Ectodermal cell (in vitro differentiated cells): ENCODE results near the gene ZFYVE19.

Source experiments
- H3K27ac ChIP-seq: 2 replicates; pipeline ENCODE4 v1.7.0; 2013; ENCODE audit warnings: mild to moderate bottlenecking, low read depth, low read length; ENCODE audit not compliant: insufficient read depth, poor library complexity, severe bottlenecking
- H3K27me3 ChIP-seq: 2 replicates; pipeline ENCODE4 v1.7.0; 2013; ENCODE audit warnings: mild to moderate bottlenecking, low read length; ENCODE audit not compliant: insufficient read depth, control insufficient read depth, poor library complexity, severe bottlenecking
- H3K36me3 ChIP-seq: one replicate; pipeline ENCODE4 v1.7.0; 2013; ENCODE audit warnings: low read length; ENCODE audit not compliant: control insufficient read depth, insufficient read depth
- H3K4me1 ChIP-seq: one replicate; pipeline ENCODE4 v1.7.0; 2013; ENCODE audit warnings: low read length; ENCODE audit not compliant: control insufficient read depth, insufficient read depth
- H3K4me3 ChIP-seq: 2 replicates; pipeline ENCODE4 v1.7.0; 2013; ENCODE audit warnings: low read depth, low read length, control low read depth; ENCODE audit not compliant: insufficient read depth
- H3K9me3 ChIP-seq: 2 replicates; pipeline ENCODE4 v1.7.0; 2013; ENCODE audit warnings: mild to moderate bottlenecking, low read length, moderate library complexity; ENCODE audit not compliant: control insufficient read depth
- WGBS, 2 experiments: methylation state at CpG; one replicate each; pipeline ENCODE4 v1.1.7; 2013; ENCODE audit warnings: missing lambda C conversion rate in 2 of 2; 5-methylcytosine and 5-hydroxymethylcytosine counted together

Gene ZFYVE19

DNA sequence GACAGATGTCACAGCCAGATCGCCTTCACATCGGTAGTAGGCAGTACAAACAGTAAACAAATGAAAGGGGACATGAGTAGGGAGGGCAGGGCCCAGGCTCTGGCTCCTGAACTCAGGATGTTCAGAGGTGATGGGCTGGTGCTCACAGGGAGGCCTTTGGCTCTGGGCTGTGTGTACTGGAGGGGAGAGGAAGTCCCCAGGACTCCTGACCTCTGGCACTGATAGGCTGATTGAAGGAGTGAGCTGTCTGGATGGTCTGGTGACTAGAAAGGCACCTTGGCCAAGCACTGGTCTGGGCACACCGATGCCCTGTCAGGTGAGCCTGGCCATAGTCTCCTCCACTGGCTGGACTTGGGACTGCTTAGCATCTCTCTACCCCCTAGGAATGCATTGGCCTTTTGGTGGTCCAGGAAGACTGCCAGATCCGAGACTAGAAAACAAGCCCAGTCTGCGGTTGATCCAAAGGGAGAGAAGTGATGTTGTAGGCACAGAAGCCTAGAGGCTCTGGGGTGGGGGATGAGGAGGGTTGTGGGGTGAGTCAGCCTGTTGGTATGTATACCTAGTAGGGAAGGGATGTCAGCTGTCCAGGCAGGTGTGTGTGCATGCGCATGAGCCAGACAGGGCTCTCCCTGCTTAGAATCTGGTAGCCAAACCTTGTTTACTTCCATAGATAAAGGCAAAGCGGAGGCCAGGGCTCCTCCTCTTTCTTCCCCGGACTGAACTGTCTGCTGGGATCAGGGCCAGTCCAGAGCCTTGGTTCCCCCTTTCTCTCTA, 38.8 kb downstream of the ZFYVE19 start:
- Histone ChIP-seq H3K27ac (no peak overlapping the region), H3K27me3 (peaks cover 48% of the 10 kb centered on the region), H3K4me3 (no peak overlapping the region), H3K9me3 (no peaks in the 10 kb centered on the region), H3K36me3 (no peaks in the 10 kb centered on the region), H3K4me1 (peaks cover 10% of the 10 kb centered on the region)
- 84 to 85% methylated on average over 8 of the region's 8 CpGs for WGBS, 2 experiments

DNA sequence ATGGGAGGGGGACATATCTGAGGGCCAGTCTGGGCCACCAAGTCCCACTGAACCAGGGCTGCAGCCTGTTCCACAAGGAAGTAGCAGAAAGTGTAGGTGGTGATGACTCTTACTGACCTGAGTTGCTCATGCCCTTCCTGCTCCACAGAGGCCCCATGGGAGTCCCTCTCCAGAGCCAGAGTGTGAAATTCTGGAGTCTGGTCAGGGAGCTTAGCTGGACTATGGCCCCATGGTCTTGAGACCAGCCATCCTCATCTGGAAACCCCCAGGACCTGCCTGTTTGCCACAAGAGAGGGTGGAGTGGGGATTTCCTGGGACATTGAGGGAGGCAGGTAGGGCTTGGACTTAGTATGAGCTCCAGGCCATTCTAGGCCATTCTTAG, 39.9 kb downstream of the ZFYVE19 start:
- H3K9me3 ChIP-seq = no peaks in the 10 kb centered on the region
- peaks cover 10% of the 10 kb centered on the region for H3K4me1 ChIP-seq
- H3K4me3 ChIP-seq = no peak overlapping the region
- no peaks in the 10 kb centered on the region for H3K36me3 ChIP-seq
- no peak overlapping the region for H3K27ac ChIP-seq
- H3K27me3 ChIP-seq = peaks cover 42% of the 10 kb centered on the region

DNA sequence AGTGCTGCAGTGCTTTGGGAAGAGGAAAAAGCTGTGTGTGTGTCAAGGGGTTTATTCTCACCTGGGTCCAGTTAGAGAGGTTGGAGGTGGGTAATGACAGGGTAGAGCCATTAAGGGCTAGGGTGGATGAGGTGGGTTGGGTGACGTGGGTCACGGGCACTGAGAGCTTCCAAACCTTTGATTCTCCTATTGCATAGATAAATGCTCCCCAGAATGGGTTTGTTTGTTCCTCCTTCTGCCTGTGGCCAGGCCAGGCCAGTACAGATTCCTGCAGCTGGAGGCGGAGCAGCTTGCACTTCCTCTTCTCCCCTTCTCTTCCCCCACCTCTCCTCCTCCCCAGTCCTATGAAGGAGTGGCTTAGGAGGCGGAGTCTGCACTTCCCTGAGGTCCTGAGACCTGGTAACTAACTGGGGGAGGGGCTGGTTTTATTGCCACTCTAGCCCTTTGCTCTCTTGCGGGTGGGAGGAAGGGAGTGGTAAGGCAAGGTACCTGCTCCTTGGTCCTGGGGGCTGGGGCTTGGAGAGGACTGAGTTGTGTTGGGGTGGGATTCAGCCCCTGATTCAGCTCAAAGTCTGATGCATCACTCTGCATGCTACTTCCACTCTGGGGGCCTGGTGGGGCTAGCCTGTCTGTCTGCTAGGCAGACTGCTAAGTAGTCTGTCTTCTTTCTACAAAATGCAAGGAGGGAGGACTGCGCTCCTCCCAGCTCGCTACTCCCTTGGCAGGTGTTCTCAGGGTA, 40.5 kb downstream of the ZFYVE19 start:
- Histone ChIP-seq H3K9me3 (no peaks in the 10 kb centered on the region), H3K36me3 (no peaks in the 10 kb centered on the region), H3K27me3 (peaks cover 36% of the 10 kb centered on the region), H3K4me1 (peaks cover 10% of the 10 kb centered on the region), H3K27ac (no peak overlapping the region), H3K4me3 (no peak overlapping the region)
- whole genome bisulfite sequencing, 2 experiments = 74 to 81% methylated on average over 7 of the region's 7 CpGs

DNA sequence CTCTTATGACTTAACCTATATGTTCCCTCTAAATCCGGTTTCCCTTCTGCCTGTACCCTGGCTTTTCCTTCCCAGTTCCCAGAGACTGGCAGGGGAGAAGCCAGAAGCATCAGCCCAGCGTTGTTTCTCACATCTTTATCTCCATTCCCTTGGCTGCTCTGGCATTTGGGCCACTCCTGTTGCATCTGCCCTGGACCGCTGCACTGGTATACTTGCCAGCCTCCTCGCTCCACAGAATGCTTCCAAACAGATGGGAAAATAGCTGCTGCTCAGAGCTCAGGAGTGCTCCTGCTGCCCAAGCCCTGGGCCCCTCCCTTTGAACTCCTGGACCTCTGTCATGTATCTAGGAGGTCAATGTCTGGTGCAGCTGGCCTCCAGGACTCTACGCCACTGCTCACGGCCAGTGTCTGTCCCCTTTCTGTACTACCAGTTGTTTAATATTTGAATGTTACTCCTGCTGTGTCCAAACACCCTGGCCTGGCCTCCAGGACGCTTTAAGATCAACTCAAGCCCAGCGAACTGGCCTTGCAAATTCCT, 43.8 kb downstream of the ZFYVE19 start:
- no peaks in the 10 kb centered on the region for H3K9me3 ChIP-seq
- H3K27me3 ChIP-seq = peaks cover 4% of the 10 kb centered on the region
- H3K4me3 ChIP-seq = no peak overlapping the region
- peaks cover 10% of the 10 kb centered on the region for H3K4me1 ChIP-seq
- H3K36me3 ChIP-seq = no peaks in the 10 kb centered on the region
- H3K27ac ChIP-seq = no peak overlapping the region
- 93 to 94% methylated on average over 8 of the region's 8 CpGs for WGBS, 2 experiments

DNA sequence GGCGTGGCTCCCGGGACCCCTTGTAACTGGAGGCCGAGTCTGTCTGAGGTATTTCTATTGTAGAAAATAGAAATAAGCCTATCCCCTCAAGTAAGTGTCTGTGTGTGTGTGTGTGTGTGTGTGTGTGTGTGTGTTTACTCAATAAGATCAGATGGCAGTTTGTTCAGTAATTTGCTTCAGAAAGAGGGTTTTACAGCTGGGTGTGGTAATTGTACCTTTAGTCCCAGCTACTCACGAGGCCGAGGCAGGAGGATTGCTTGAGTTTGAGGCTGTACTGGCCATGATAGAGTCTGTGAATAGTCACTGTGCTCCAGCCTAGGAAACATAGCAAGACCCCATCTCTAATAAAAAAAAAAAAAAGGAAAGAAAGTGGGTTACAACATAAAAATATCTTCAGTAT, 45.6 kb downstream of the ZFYVE19 start:
- H3K9me3 ChIP-seq = no peaks in the 10 kb centered on the region
- no peaks in the 10 kb centered on the region for H3K36me3 ChIP-seq
- H3K27me3 ChIP-seq = no peaks in the 10 kb centered on the region
- no peak overlapping the region for H3K4me3 ChIP-seq
- 95 to 96% methylated on average over 5 of the region's 5 CpGs for WGBS, 2 experiments
- H3K4me1 ChIP-seq = peaks cover 13% of the 10 kb centered on the region
- no peak overlapping the region for H3K27ac ChIP-seq

DNA sequence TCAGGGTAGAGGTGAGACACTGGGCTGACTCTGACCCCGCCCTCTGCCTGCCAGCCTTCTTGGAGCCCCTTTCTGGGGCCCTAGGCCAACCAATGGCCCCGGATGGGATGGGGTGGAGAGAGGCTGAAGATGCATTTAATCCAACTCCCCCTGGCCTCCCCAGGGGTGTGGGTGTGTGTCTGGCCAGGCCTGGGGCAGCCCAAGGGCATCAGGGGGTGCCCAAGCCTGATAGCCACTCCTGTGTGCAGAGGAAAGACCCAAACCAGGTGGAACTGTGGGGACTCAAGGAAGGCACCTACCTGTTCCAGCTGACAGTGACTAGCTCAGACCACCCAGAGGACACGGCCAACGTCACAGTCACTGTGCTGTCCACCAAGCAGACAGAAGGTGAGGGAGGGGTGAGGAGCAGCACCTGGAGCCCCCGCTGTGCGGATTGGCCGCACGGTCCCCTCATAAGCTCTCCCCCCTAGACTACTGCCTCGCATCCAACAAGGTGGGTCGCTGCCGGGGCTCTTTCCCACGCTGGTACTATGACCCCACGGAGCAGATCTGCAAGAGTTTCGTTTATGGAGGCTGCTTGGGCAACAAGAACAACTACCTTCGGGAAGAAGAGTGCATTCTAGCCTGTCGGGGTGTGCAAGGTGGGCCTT, 46.5 kb downstream of the ZFYVE19 start:
- Histone ChIP-seq H3K27ac (no peak overlapping the region), H3K9me3 (no peaks in the 10 kb centered on the region), H3K36me3 (no peaks in the 10 kb centered on the region), H3K4me3 (no peak overlapping the region), H3K4me1 (peaks cover 6% of the 10 kb centered on the region), H3K27me3 (no peaks in the 10 kb centered on the region)
- 92 to 93% methylated on average over 16 of the region's 16 CpGs for WGBS, 2 experiments

DNA sequence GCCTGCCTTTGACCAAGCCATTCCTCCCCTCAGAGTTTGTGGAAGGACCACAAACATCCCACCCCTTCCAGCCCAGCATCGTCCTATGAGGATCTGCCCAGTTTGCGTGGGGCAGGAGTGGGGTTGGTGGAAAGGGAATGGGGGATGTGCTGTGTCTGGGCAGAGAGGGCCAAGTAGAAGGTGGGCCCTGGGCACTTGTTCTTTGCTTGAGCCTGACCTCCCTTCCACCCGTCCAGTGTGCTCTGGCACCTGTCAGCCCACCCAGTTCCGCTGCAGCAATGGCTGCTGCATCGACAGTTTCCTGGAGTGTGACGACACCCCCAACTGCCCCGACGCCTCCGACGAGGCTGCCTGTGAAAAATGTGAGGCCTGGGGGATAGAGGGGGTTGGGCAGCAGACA, 47.3 kb downstream of the ZFYVE19 start:
- Histone ChIP-seq H3K9me3 (no peaks in the 10 kb centered on the region), H3K36me3 (no peaks in the 10 kb centered on the region), H3K4me1 (peaks cover 6% of the 10 kb centered on the region), H3K4me3 (no peak overlapping the region), H3K27me3 (no peaks in the 10 kb centered on the region), H3K27ac (no peak overlapping the region)
- 90 to 92% methylated on average over 10 of the region's 10 CpGs for WGBS, 2 experiments

DNA sequence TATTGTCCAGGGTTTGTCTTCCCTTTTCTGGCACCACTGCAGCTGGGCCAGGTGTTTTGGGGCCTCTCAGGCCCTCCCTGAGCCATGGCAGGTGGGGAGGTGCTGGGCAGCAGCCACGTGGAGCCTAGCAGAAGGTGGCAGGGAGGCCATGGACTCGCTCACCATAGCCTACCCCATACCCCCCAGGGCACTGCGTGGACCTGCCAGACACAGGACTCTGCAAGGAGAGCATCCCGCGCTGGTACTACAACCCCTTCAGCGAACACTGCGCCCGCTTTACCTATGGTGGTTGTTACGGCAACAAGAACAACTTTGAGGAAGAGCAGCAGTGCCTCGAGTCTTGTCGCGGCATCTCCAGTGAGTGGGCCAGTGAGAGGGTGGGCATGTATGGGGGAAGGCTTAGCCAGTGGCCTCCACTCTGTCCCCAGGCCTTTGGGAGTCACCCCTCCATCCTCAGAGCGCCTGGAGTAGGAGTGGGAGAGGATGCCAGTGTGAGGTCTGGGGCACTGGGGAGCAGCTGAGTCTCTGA, 48.9 kb downstream of the ZFYVE19 start:
- H3K36me3 ChIP-seq = no peaks in the 10 kb centered on the region
- H3K4me1 ChIP-seq = peaks cover 6% of the 10 kb centered on the region
- H3K27me3 ChIP-seq = no peaks in the 10 kb centered on the region
- no peaks in the 10 kb centered on the region for H3K9me3 ChIP-seq
- no peak overlapping the region for H3K4me3 ChIP-seq
- 87 to 90% methylated on average over 13 of the region's 13 CpGs for WGBS, 2 experiments
- H3K27ac ChIP-seq = no peak overlapping the region

DNA sequence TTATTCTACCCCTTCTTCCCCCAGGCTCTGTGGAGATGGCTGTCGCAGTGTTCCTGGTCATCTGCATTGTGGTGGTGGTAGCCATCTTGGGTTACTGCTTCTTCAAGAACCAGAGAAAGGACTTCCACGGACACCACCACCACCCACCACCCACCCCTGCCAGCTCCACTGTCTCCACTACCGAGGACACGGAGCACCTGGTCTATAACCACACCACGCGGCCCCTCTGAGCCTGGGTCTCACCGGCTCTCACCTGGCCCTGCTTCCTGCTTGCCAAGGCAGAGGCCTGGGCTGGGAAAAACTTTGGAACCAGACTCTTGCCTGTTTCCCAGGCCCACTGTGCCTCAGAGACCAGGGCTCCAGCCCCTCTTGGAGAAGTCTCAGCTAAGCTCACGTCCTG, 49.9 kb downstream of the ZFYVE19 start:
- Histone ChIP-seq H3K4me1 (peaks cover 6% of the 10 kb centered on the region), H3K9me3 (no peaks in the 10 kb centered on the region), H3K36me3 (no peaks in the 10 kb centered on the region), H3K4me3 (no peak overlapping the region), H3K27ac (no peak overlapping the region), H3K27me3 (no peaks in the 10 kb centered on the region)
- WGBS, 2 experiments = 86 to 89% methylated on average over 8 of the region's 8 CpGs
